GM19240 (cell line): ENCODE measurements around the gene CDK19.
"Not testable (repeated sequence)": the region's sequence is repeated elsewhere in the genome, so short reads cannot be mapped to it uniquely, and the experiment has no call there.

Experiments used
- DNase-seq: peaks from one replicate; pipeline ENCODE4 v3.0.0; 2011; ENCODE audit warnings: low spot score; ENCODE audit not compliant: insufficient read length

Gene CDK19

GRCh38 chr6:110813338-110814101, 1.7 kb downstream of the CDK19 start:
- no peak for DNase-seq

- no peak for DNase-seq
These were observed 2.5 kb downstream of the CDK19 start for GRCh38 chr6:110812719-110813118.

- no peak for DNase-seq
These were observed 4.2 kb downstream of the CDK19 start for GRCh38 chr6:110810896-110811586.

- no peak for DNase-seq
These were observed 5.5 kb downstream of the CDK19 start for GRCh38 chr6:110809792-110810191.

GRCh38 chr6:110802175-110802574, 13.1 kb downstream of the CDK19 start:
- DNase-seq, result not testable (repeated sequence)

GRCh38 chr6:110800839-110801196, 14.5 kb downstream of the CDK19 start:
- no peak for DNase-seq

- DNase-seq, result no peak
These were observed 15.0 kb downstream of the CDK19 start for GRCh38 chr6:110800196-110800838.

GRCh38 chr6:110799655-110800054, 15.6 kb downstream of the CDK19 start:
- no peak for DNase-seq

GRCh38 chr6:110799189-110799588, 16.1 kb downstream of the CDK19 start:
- DNase-seq, result no peak

- no peak for DNase-seq
These were observed 20.0 kb downstream of the CDK19 start for GRCh38 chr6:110795271-110795670.

- DNase-seq, result no peak
These were observed 28.6 kb downstream of the CDK19 start for GRCh38 chr6:110786696-110787095.

GRCh38 chr6:110786271-110786670, 29.0 kb downstream of the CDK19 start:
- DNase-seq, result no peak

GRCh38 chr6:110784610-110784979, 30.7 kb downstream of the CDK19 start:
- DNase-seq, result no peak

- no peak for DNase-seq
These were observed 33.6 kb downstream of the CDK19 start for GRCh38 chr6:110781522-110782214.

- DNase-seq, result no peak
These were observed 36.9 kb downstream of the CDK19 start for GRCh38 chr6:110778333-110778732.

GRCh38 chr6:110777636-110778035, 37.6 kb downstream of the CDK19 start:
- DNase-seq, result no peak

GRCh38 chr6:110776413-110776812, 38.9 kb downstream of the CDK19 start:
- no peak for DNase-seq

- no peak for DNase-seq
These were observed 45.3 kb downstream of the CDK19 start for GRCh38 chr6:110769923-110770322.

GRCh38 chr6:110768057-110768456, 47.2 kb downstream of the CDK19 start:
- no peak for DNase-seq

- no peak for DNase-seq
These were observed 53.9 kb downstream of the CDK19 start for GRCh38 chr6:110761371-110761770.

GRCh38 chr6:110760589-110760988, 54.7 kb downstream of the CDK19 start:
- DNase-seq, result no peak

GRCh38 chr6:110760098-110760497, 55.2 kb downstream of the CDK19 start:
- DNase-seq, result not testable (repeated sequence)
